GM19455 (cell line): ENCODE data around the gene SERPING1.

Experiments
- ATAC-seq: cut with Tn5 transposase; IDR thresholded peaks from one replicate; pipeline ENCODE4 v1.9.1; 2021; ENCODE audit not compliant: unreplicated experiment

Gene SERPING1

GRCh38 chr11:57597916-57598830, 688 bp downstream of the SERPING1 start:
- no peak for ATAC-seq

- no peak for ATAC-seq
Observed at GRCh38 chr11:57598831-57599155, 1.3 kb downstream of the SERPING1 start.

GRCh38 chr11:57599381-57599780, 1.9 kb downstream of the SERPING1 start:
- ATAC-seq: no peak

- ATAC-seq: no peak
Observed at GRCh38 chr11:57601297-57601696, 3.8 kb downstream of the SERPING1 start.

GRCh38 chr11:57604296-57605027, 7.0 kb downstream of the SERPING1 start:
- no peak for ATAC-seq

GRCh38 chr11:57605028-57605420, 7.5 kb downstream of the SERPING1 start:
- ATAC-seq: no peak

GRCh38 chr11:57610170-57610569, 12.7 kb downstream of the SERPING1 start:
- ATAC-seq: no peak

- ATAC-seq: no peak
Observed at GRCh38 chr11:57614234-57614772, 16.8 kb downstream of the SERPING1 start.

GRCh38 chr11:57615308-57615707, 17.8 kb downstream of the SERPING1 start:
- ATAC-seq: no peak

GRCh38 chr11:57616595-57616994, 19.1 kb downstream of the SERPING1 start:
- ATAC-seq: no peak

- no peak for ATAC-seq
Observed at GRCh38 chr11:57618438-57618837, 21.0 kb downstream of the SERPING1 start.

GRCh38 chr11:57619331-57619730, 21.8 kb downstream of the SERPING1 start:
- no peak for ATAC-seq

- no peak for ATAC-seq
Observed at GRCh38 chr11:57620467-57620866, 23.0 kb downstream of the SERPING1 start.

- ATAC-seq: no peak
Observed at GRCh38 chr11:57622263-57622662, 24.8 kb downstream of the SERPING1 start.

- ATAC-seq: no peak
Observed at GRCh38 chr11:57624864-57625263, 27.4 kb downstream of the SERPING1 start.

- ATAC-seq: no peak
Observed at GRCh38 chr11:57626895-57627294, 29.4 kb downstream of the SERPING1 start.

- ATAC-seq: no peak
Observed at GRCh38 chr11:57630171-57630570, 32.7 kb downstream of the SERPING1 start.

GRCh38 chr11:57632116-57632515, 34.6 kb downstream of the SERPING1 start:
- no peak for ATAC-seq

GRCh38 chr11:57633394-57634070, 36.0 kb downstream of the SERPING1 start:
- ATAC-seq: no peak

- ATAC-seq: no peak
Observed at GRCh38 chr11:57634311-57634710, 36.8 kb downstream of the SERPING1 start.

GRCh38 chr11:57635246-57635645, 37.8 kb downstream of the SERPING1 start:
- ATAC-seq: no peak
